ENCODE data around the gene MARK2.

GRCh38 chr11:63867511-63867910 is 28.6 kb downstream of the MARK2 start:
- no peak for TF ChIP-seq CTCF (IDR thresholded peaks at IDR 0.05)
- no peak for TF ChIP-seq POLR2A (IDR thresholded peaks at IDR 0.05)

Measured in body of pancreas (tissue), 4 donors.